ENCODE results near the gene KCNJ18.
"Not testable (repeated sequence)": the region's sequence is repeated elsewhere in the genome, so short reads cannot be mapped to it uniquely, and the experiment has no call there.

The KCNJ18 gene

DNA sequence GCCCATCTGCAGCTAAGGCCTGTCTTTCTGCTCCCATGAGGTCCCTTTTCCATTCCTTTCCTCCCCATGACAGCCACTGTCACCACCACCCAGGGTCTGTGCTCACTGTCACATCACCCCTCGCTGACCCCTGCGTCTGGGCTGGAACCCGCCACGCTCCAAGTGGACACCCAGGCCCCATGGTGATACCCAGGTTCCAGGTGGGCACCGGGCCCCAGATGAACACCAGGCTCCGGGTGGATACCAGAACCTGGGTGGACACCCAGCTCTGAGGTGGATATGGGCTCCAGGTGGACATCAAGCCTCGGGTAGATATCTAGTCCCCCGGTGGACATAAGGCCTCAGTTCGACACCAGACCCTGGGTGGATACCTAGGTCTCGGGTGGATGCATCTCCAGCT is 39.1 kb upstream of the KCNJ18 start:
- H3K4me1 ChIP-seq (ENCODE audit: control insufficient read depth in 2 of 2, insufficient read depth in 1 of 2, low read depth in 1 of 2, low read length in 2 of 2); H3K36me3 ChIP-seq (replicated peaks in 1 of 2; ENCODE audit: control insufficient read depth in 2 of 2, insufficient read depth in 2 of 2, low read length in 2 of 2); H2AFZ ChIP-seq (ENCODE audit: low read length); H2BK5ac ChIP-seq (ENCODE audit: low read length); DNase-seq (ENCODE audit: low spot score); H3K27ac ChIP-seq (replicated peaks; ENCODE audit: low read length); H3K79me1 ChIP-seq (ENCODE audit: low read depth, low read length); H3K4ac ChIP-seq (ENCODE audit: low read length); H3K9ac ChIP-seq (ENCODE audit: low read depth, low read length, poor library complexity); H3K18ac ChIP-seq (ENCODE audit: low read length); H3K4me2 ChIP-seq (ENCODE audit: insufficient read depth, low read length, poor library complexity, severe bottlenecking); H3K23ac ChIP-seq (ENCODE audit: low read depth, low read length, poor library complexity); H4K91ac ChIP-seq (ENCODE audit: low read depth, low read length, poor library complexity); H3K27me3 ChIP-seq (ENCODE audit: control insufficient read depth in 3 of 3, insufficient read depth in 3 of 3, low read depth in 1 of 3, low read length in 3 of 3); H3K4me3 ChIP-seq (ENCODE audit: low read length in 2 of 2); H2AK5ac ChIP-seq (ENCODE audit: low read depth, low read length); H2BK15ac ChIP-seq (ENCODE audit: low read length); H3K14ac ChIP-seq (ENCODE audit: low read length); H2BK120ac ChIP-seq (ENCODE audit: low read depth, low read length); H4K8ac ChIP-seq (ENCODE audit: low read depth, low read length); H3K9me3 ChIP-seq (replicated peaks in 1 of 2; ENCODE audit: control insufficient read depth in 2 of 2, insufficient read depth in 1 of 2, low read depth in 1 of 2, low read length in 2 of 2); H2BK12ac ChIP-seq (ENCODE audit: low read length): not testable (repeated sequence)
- no CpG with 5 or more reads among the region's 10 CpGs for WGBS, 2 donors (ENCODE audit: extremely low coverage in 2 of 2, insufficient read length in 2 of 2, insufficient replicate concordance in 1 of 2)

DNA sequence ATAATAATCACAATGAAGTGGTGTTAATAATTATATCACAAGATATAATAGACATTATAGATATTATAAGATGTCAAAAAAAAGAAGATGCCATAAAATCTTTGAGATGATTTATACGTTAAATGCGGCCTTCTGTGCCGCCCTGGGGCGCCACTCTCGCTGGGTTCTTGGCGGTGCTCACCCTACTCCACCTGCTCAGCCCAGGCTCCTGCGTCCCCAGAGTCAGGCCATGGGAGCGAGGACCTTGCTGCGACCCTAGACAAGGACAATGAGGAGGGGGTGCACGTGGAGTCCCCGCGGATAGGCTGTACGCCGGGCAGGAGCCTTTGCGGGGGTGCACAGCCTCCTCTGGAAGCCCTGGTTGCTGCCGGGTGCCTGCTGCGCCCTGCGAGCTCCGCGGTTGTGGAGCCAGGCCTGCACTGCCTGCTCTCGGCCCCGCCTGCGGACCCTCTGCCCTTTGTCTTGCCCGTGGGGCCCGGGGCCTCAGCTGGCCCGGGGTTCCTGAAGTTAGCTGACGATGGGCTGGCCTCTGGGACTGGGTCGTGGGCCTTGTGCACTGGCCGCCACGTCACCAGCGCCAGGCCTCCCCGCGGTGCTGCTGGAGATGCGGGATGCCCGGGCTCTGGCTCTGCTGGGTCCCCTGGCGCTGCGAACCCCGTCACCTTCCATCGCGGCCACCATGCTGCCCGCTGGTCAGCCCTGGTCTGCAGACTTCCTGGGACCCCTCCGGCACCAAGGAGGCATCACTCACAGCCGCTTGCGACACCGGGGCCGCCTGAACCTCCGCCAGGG is 35.6 kb upstream of the KCNJ18 start:
- H3K27me3 ChIP-seq (ENCODE audit: control insufficient read depth in 3 of 3, insufficient read depth in 3 of 3, low read depth in 1 of 3, low read length in 3 of 3); H3K4me2 ChIP-seq (ENCODE audit: insufficient read depth, low read length, poor library complexity, severe bottlenecking); H3K18ac ChIP-seq (ENCODE audit: low read length); H3K14ac ChIP-seq (ENCODE audit: low read length); H2BK120ac ChIP-seq (ENCODE audit: low read depth, low read length); H3K4me1 ChIP-seq (ENCODE audit: control insufficient read depth in 2 of 2, insufficient read depth in 1 of 2, low read depth in 1 of 2, low read length in 2 of 2); H2BK12ac ChIP-seq (ENCODE audit: low read length); H3K27ac ChIP-seq (replicated peaks; ENCODE audit: low read length); H3K4ac ChIP-seq (ENCODE audit: low read length); H2AFZ ChIP-seq (ENCODE audit: low read length); H2AK5ac ChIP-seq (ENCODE audit: low read depth, low read length); DNase-seq (ENCODE audit: low spot score); H3K23ac ChIP-seq (ENCODE audit: low read depth, low read length, poor library complexity); H4K8ac ChIP-seq (ENCODE audit: low read depth, low read length); H4K91ac ChIP-seq (ENCODE audit: low read depth, low read length, poor library complexity); H3K36me3 ChIP-seq (replicated peaks in 1 of 2; ENCODE audit: control insufficient read depth in 2 of 2, insufficient read depth in 2 of 2, low read length in 2 of 2); H3K79me1 ChIP-seq (ENCODE audit: low read depth, low read length); H3K9ac ChIP-seq (ENCODE audit: low read depth, low read length, poor library complexity); H3K4me3 ChIP-seq (ENCODE audit: low read length in 2 of 2); H2BK15ac ChIP-seq (ENCODE audit: low read length); H2BK5ac ChIP-seq (ENCODE audit: low read length); H3K9me3 ChIP-seq (replicated peaks in 1 of 2; ENCODE audit: control insufficient read depth in 2 of 2, insufficient read depth in 1 of 2, low read depth in 1 of 2, low read length in 2 of 2): not testable (repeated sequence)
- WGBS, 2 donors (ENCODE audit: extremely low coverage in 2 of 2, insufficient read length in 2 of 2, insufficient replicate concordance in 1 of 2), result no CpG with 5 or more reads among the region's 47 CpGs

DNA sequence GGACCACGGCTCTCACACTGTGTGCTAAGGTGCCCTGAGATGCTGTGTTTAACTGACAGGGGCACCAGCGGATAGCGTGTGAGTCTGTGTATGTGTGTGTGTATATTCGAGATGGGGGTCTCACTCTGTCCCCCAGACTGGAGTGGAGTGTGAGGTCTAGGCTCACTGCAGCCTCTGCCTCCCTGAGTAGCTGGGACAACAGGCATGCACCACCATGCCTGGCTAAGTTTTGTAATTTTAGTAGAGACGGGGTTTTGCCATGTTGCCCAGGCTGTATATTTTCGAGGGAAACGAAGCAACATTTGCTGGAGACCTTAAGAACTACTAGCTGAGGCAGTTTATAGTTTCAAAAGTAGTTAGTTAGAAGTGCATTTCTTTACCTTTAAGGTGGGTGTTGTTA is 32.7 kb upstream of the KCNJ18 start:
- not testable (repeated sequence) for H3K79me1 ChIP-seq (ENCODE audit: low read depth, low read length); H3K4me3 ChIP-seq (ENCODE audit: low read length in 2 of 2); H3K27ac ChIP-seq (replicated peaks; ENCODE audit: low read length); H3K4me2 ChIP-seq (ENCODE audit: insufficient read depth, low read length, poor library complexity, severe bottlenecking); H3K36me3 ChIP-seq (replicated peaks in 1 of 2; ENCODE audit: control insufficient read depth in 2 of 2, insufficient read depth in 2 of 2, low read length in 2 of 2); H2BK12ac ChIP-seq (ENCODE audit: low read length); H2AFZ ChIP-seq (ENCODE audit: low read length); H3K4ac ChIP-seq (ENCODE audit: low read length); H2BK15ac ChIP-seq (ENCODE audit: low read length); H3K9ac ChIP-seq (ENCODE audit: low read depth, low read length, poor library complexity); H4K8ac ChIP-seq (ENCODE audit: low read depth, low read length); H2AK5ac ChIP-seq (ENCODE audit: low read depth, low read length); H4K91ac ChIP-seq (ENCODE audit: low read depth, low read length, poor library complexity); H3K4me1 ChIP-seq (ENCODE audit: control insufficient read depth in 2 of 2, insufficient read depth in 1 of 2, low read depth in 1 of 2, low read length in 2 of 2); H3K9me3 ChIP-seq (replicated peaks in 1 of 2; ENCODE audit: control insufficient read depth in 2 of 2, insufficient read depth in 1 of 2, low read depth in 1 of 2, low read length in 2 of 2); DNase-seq (ENCODE audit: low spot score); H2BK5ac ChIP-seq (ENCODE audit: low read length); H3K14ac ChIP-seq (ENCODE audit: low read length); H3K23ac ChIP-seq (ENCODE audit: low read depth, low read length, poor library complexity); H2BK120ac ChIP-seq (ENCODE audit: low read depth, low read length); H3K27me3 ChIP-seq (ENCODE audit: control insufficient read depth in 3 of 3, insufficient read depth in 3 of 3, low read depth in 1 of 3, low read length in 3 of 3); H3K18ac ChIP-seq (ENCODE audit: low read length)
- WGBS, 2 donors (ENCODE audit: extremely low coverage in 2 of 2, insufficient read length in 2 of 2, insufficient replicate concordance in 1 of 2), result no CpG with 5 or more reads among the region's 7 CpGs

DNA sequence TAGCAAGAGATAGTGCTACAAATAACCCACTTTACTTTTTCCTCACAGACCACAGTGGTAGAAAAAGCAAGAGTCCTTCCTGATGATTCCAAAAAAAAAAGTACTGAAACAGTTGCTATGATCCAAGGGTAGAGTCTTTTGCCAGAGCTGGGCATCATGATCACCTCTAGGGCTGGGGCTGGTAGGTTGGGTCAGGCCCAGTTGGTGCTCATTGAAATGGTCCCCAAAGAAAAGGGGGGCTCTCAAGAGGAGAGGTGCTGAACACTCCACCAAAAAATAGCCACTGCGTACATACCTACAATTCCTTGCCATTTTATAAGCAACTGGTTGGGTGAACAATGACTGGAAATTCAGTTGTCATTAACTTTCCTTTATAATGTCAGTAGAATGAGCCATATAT is 30.9 kb upstream of the KCNJ18 start:
- H2BK120ac ChIP-seq (ENCODE audit: low read depth, low read length); H3K18ac ChIP-seq (ENCODE audit: low read length); H3K4ac ChIP-seq (ENCODE audit: low read length); H2AFZ ChIP-seq (ENCODE audit: low read length); H3K9me3 ChIP-seq (replicated peaks in 1 of 2; ENCODE audit: control insufficient read depth in 2 of 2, insufficient read depth in 1 of 2, low read depth in 1 of 2, low read length in 2 of 2); H3K14ac ChIP-seq (ENCODE audit: low read length); H2BK15ac ChIP-seq (ENCODE audit: low read length); H3K4me3 ChIP-seq (ENCODE audit: low read length in 2 of 2); H4K91ac ChIP-seq (ENCODE audit: low read depth, low read length, poor library complexity); H2AK5ac ChIP-seq (ENCODE audit: low read depth, low read length); H3K36me3 ChIP-seq (replicated peaks in 1 of 2; ENCODE audit: control insufficient read depth in 2 of 2, insufficient read depth in 2 of 2, low read length in 2 of 2); H3K9ac ChIP-seq (ENCODE audit: low read depth, low read length, poor library complexity); H3K4me1 ChIP-seq (ENCODE audit: control insufficient read depth in 2 of 2, insufficient read depth in 1 of 2, low read depth in 1 of 2, low read length in 2 of 2); H2BK12ac ChIP-seq (ENCODE audit: low read length); H3K4me2 ChIP-seq (ENCODE audit: insufficient read depth, low read length, poor library complexity, severe bottlenecking); H4K8ac ChIP-seq (ENCODE audit: low read depth, low read length); H2BK5ac ChIP-seq (ENCODE audit: low read length); H3K23ac ChIP-seq (ENCODE audit: low read depth, low read length, poor library complexity); H3K27me3 ChIP-seq (ENCODE audit: control insufficient read depth in 3 of 3, insufficient read depth in 3 of 3, low read depth in 1 of 3, low read length in 3 of 3); DNase-seq (ENCODE audit: low spot score); H3K27ac ChIP-seq (replicated peaks; ENCODE audit: low read length); H3K79me1 ChIP-seq (ENCODE audit: low read depth, low read length): not testable (repeated sequence)
- no CpG with 5 or more reads among the region's 1 CpG for WGBS, 2 donors (ENCODE audit: extremely low coverage in 2 of 2, insufficient read length in 2 of 2, insufficient replicate concordance in 1 of 2)
